HAP-1 (cell line): ENCODE results near the gene UGT2B7.

ENCODE experiments used
- DNase-seq, 2 experiments: peaks; one replicate each; pipeline ENCODE4 v3.0.0-alpha.2; 2016 to 2020; ENCODE audit warnings: low spot score in 2 of 2
- H3K27me3 ChIP-seq: fragments of 250-450 bp; sonication (Bioruptor Pico); 2 replicates; pipeline ENCODE4 v1.5.1; 2020; ENCODE audit warnings: low read depth, mild to moderate bottlenecking, moderate library complexity
- H3K36me3 ChIP-seq: fragments of 250-450 bp; sonication (Bioruptor Pico); replicated peaks from 2 replicates; pipeline ENCODE4 v1.5.1; 2020; ENCODE audit warnings: mild to moderate bottlenecking
- H3K4me1 ChIP-seq: fragments of 250-450 bp; sonication (Bioruptor Pico); 2 replicates; pipeline ENCODE4 v1.5.1; 2020; ENCODE audit warnings: mild to moderate bottlenecking
- H3K4me3 ChIP-seq: fragments of 250-450 bp; sonication (Bioruptor Pico); 2 replicates; pipeline ENCODE4 v1.5.1; 2020; ENCODE audit warnings: mild to moderate bottlenecking, moderate library complexity
- H3K9me3 ChIP-seq: fragments of 250-450 bp; sonication (Bioruptor Pico); 2 replicates; pipeline ENCODE4 v1.5.1; 2020; ENCODE audit warnings: mild to moderate bottlenecking, moderate library complexity
- in situ Hi-C: fragments of 300-500 bp; cut with MboI; formaldehyde crosslinking; loops from 3 replicates; pipeline ENCODE4 v1.14.3; 2020; ENCODE audit warnings: low sequenced_read_pairs, inconsistent platforms, mixed read lengths

UGT2B7 gene

GRCh38 chr4:69147334-69147733 lies 51.1 kb downstream of the UGT2B7 start:
- in situ Hi-C loops, result no loop called here
- H3K36me3 ChIP-seq, result no peaks in the 10 kb centered on the region
- no peaks in the 10 kb centered on the region for H3K4me1 ChIP-seq
- H3K4me3 ChIP-seq, result no peak overlapping the region
- no peak for DNase-seq
- no peaks in the 10 kb centered on the region for H3K9me3 ChIP-seq
- no peaks in the 10 kb centered on the region for H3K27me3 ChIP-seq

- no peak for DNase-seq
- H3K4me3 ChIP-seq, result no peak overlapping the region
- H3K9me3 ChIP-seq, result no peaks in the 10 kb centered on the region
- H3K4me1 ChIP-seq, result no peaks in the 10 kb centered on the region
- no peaks in the 10 kb centered on the region for H3K36me3 ChIP-seq
- in situ Hi-C loops, result loop anchor here (25.0 kb wide), 1 partner anchor 892 kb away; no protein-coding TSS in a partner anchor
- no peaks in the 10 kb centered on the region for H3K27me3 ChIP-seq
These were observed 57.7 kb downstream of the UGT2B7 start for GRCh38 chr4:69154021-69154420.

- H3K4me1 ChIP-seq, result no peaks in the 10 kb centered on the region
- in situ Hi-C loops, result loop anchor here (25.0 kb wide), 1 partner anchor 895 kb away; no protein-coding TSS in a partner anchor
- no peaks in the 10 kb centered on the region for H3K9me3 ChIP-seq
- peak; percentile 4 to 9 for DNase-seq
- H3K27me3 ChIP-seq, result no peaks in the 10 kb centered on the region
- no peak overlapping the region for H3K4me3 ChIP-seq
- no peaks in the 10 kb centered on the region for H3K36me3 ChIP-seq
These were observed 60.6 kb downstream of the UGT2B7 start for GRCh38 chr4:69156913-69157312.
